HEK293T (cell line): Measurements from ENCODE around the gene CDK12.

Experiments
- BHLHE40 ChIP-seq: fragments of 450-650 bp; IDR thresholded peaks from 2 replicates; pipeline ENCODE4 v1.6.1; 2016; ENCODE audit warnings: mild to moderate bottlenecking, moderate library complexity, borderline replicate concordance
- FOXA1 ChIP-seq: fragments of 450-650 bp; IDR thresholded peaks from 2 replicates; pipeline ENCODE4 v1.6.1; 2016; ENCODE audit warnings: mild to moderate bottlenecking
- FOXK2 ChIP-seq: fragments of 450-650 bp; IDR thresholded peaks from 2 replicates; pipeline ENCODE4 v1.6.1; 2016; ENCODE audit warnings: mild to moderate bottlenecking
- FOXM1 ChIP-seq: fragments of 450-650 bp; IDR thresholded peaks from 2 replicates; pipeline ENCODE4 v1.6.1; 2017; ENCODE audit warnings: mild to moderate bottlenecking, borderline replicate concordance
- HDGF ChIP-seq: fragments of 450-650 bp; IDR thresholded peaks from 2 replicates; pipeline ENCODE4 v1.6.1; 2017; ENCODE audit warnings: antibody characterized with exemption, borderline replicate concordance
- L3MBTL2 ChIP-seq: fragments of 450-650 bp; conservative IDR thresholded peaks from 2 replicates; pipeline ENCODE4 v1.6.1; 2016; ENCODE audit warnings: mild to moderate bottlenecking
- SP1 ChIP-seq: fragments of 450-650 bp; IDR thresholded peaks from 2 replicates; pipeline ENCODE4 v1.6.1; 2017
- SUZ12 ChIP-seq: fragments of 450-650 bp; IDR thresholded peaks from 2 replicates; pipeline ENCODE4 v1.6.1; 2016; ENCODE audit warnings: mild to moderate bottlenecking
- TARDBP ChIP-seq: fragments of 450-650 bp; IDR thresholded peaks from 2 replicates; pipeline ENCODE4 v1.6.1; 2016
- ZNF384 ChIP-seq: fragments of 450-650 bp; IDR thresholded peaks from 2 replicates; pipeline ENCODE4 v1.6.1; 2016

GRCh38 chr17:39547713-39548478, 86.6 kb downstream of the CDK12 start:
- TF ChIP-seq FOXK2, result no peak
- TF ChIP-seq BHLHE40, result no peak
- TF ChIP-seq ZNF384, result no peak
- no peak for TF ChIP-seq SP1
- TF ChIP-seq TARDBP, result no peak
- no peak for TF ChIP-seq SUZ12
- no peak for TF ChIP-seq L3MBTL2
- TF ChIP-seq FOXM1, result no peak
- TF ChIP-seq HDGF, result no peak
- TF ChIP-seq FOXA1, result no peak
